Small intestine (tissue), 7 donors: ENCODE data around the gene LMCD1. TPM values are rescaled to one million over a fixed set of nuclear protein-coding genes. Genes with fewer than 3 reads are reported as not detected.

Experiments used
- DNase-seq, 2 donors: peaks; one replicate each; pipeline versions ENCODE4 v3.0.0 to v3.0.0-alpha.2; 2013
- FAIRE-seq: peaks from 2 replicates; lab custom pipeline; 2012; peaks lifted over from hg19 to GRCh38; lab: Jason Lieb, UNC
- H3K27ac ChIP-seq, 3 donors: one replicate each; pipeline ENCODE4 v1.5.1; 2013; ENCODE audit warnings: low read length in 2 of 3, mild to moderate bottlenecking in 2 of 3, control low read depth in 1 of 3, inconsistent platforms in 1 of 3, low read depth in 1 of 3, moderate library complexity in 1 of 3
- H3K27me3 ChIP-seq, 3 donors: one replicate each; pipeline ENCODE4 v1.6.1; 2013; ENCODE audit warnings: low read length in 3 of 3, inconsistent platforms in 1 of 3; ENCODE audit not compliant: control insufficient read depth in 3 of 3, insufficient read depth in 3 of 3
- H3K36me3 ChIP-seq, 3 donors: one replicate each; pipeline ENCODE4 v1.6.1; 2013; ENCODE audit warnings: low read length in 3 of 3, inconsistent platforms in 1 of 3, low read depth in 1 of 3, mild to moderate bottlenecking in 1 of 3, moderate library complexity in 1 of 3; ENCODE audit not compliant: control insufficient read depth in 3 of 3, insufficient read depth in 2 of 3
- H3K4me1 ChIP-seq, 3 donors: one replicate each; pipeline ENCODE4 v1.6.1; 2013; ENCODE audit warnings: low read length in 2 of 3, inconsistent platforms in 1 of 3, low read depth in 1 of 3, mild to moderate bottlenecking in 1 of 3, moderate library complexity in 1 of 3; ENCODE audit not compliant: control insufficient read depth in 3 of 3, insufficient read depth in 2 of 3
- H3K4me3 ChIP-seq, 3 donors: one replicate each; pipeline ENCODE4 v1.5.1; 2013; ENCODE audit warnings: low read length in 3 of 3, control low read depth in 1 of 3, inconsistent platforms in 1 of 3, low read depth in 1 of 3, mild to moderate bottlenecking in 1 of 3, moderate library complexity in 1 of 3
- H3K9me3 ChIP-seq, 2 donors: one replicate each; pipeline ENCODE4 v1.6.1; 2013; ENCODE audit warnings: low read depth in 1 of 2, low read length in 1 of 2; ENCODE audit not compliant: control insufficient read depth in 2 of 2, insufficient read depth in 1 of 2
- WGBS, 3 donors: extraction: QIAGEN DNeasy Blood & Tissue Kit; methylation state at CpG; one replicate each; pipeline ENCODE4 v1.1.7; 2013; 5-methylcytosine and 5-hydroxymethylcytosine counted together
- polyA plus RNA-seq, 4 donors: library from polyadenylated mRNA; stranded (reverse) in 3 of 4; unstranded in 1 of 4; fragments of 200-250 nt in 3 of 4; fragments of 120-200 nt in 1 of 4; gene quantifications; one replicate each; pipeline versions ENCODE4 v1.2.1 to v1.2.3, GENCODE V29; 2013
- donor health status: healthy with polysubstance abuse.
- donor health status: control.
- donor health status: control.
- donor health status: Bipolar disorder and iron deficiency.
- donor health status: healthy.

The LMCD1 gene
- polyA plus RNA-seq, 4 donors = 2.5 to 29.4 (median 14.7) TPM

- Histone ChIP-seq H3K9me3 (no peaks in the 10 kb centered on the region), H3K27me3 (no peaks in the 10 kb centered on the region), H3K4me3 (no peak overlapping the region), H3K4me1 (peaks cover 0 to 2% (median 0%) of the 10 kb centered on the region in 3 donors), H3K27ac (no peak overlapping the region), H3K36me3 (no peaks in the 10 kb centered on the region)
- WGBS, 3 donors = 86 to 91% (median 91%) methylated on average over 6 of the region's 6 CpGs
- FAIRE-seq (no peak), DNase-seq (no peak)
These were observed 80.3 kb downstream of the LMCD1 start for GRCh38 chr3:8581806-8582445.

- Histone ChIP-seq H3K9me3 (no peaks in the 10 kb centered on the region), H3K27ac (no peak overlapping the region), H3K27me3 (no peaks in the 10 kb centered on the region), H3K36me3 (no peaks in the 10 kb centered on the region), H3K4me3 (no peak overlapping the region), H3K4me1 (peaks cover 0 to 2% (median 0%) of the 10 kb centered on the region in 3 donors)
- WGBS, 3 donors = 66 to 89% (median 82%) methylated on average over 2 of the region's 2 CpGs
- no peak for FAIRE-seq
- no peak for DNase-seq
These were observed 83.0 kb downstream of the LMCD1 start for GRCh38 chr3:8584661-8585060.

DNA sequence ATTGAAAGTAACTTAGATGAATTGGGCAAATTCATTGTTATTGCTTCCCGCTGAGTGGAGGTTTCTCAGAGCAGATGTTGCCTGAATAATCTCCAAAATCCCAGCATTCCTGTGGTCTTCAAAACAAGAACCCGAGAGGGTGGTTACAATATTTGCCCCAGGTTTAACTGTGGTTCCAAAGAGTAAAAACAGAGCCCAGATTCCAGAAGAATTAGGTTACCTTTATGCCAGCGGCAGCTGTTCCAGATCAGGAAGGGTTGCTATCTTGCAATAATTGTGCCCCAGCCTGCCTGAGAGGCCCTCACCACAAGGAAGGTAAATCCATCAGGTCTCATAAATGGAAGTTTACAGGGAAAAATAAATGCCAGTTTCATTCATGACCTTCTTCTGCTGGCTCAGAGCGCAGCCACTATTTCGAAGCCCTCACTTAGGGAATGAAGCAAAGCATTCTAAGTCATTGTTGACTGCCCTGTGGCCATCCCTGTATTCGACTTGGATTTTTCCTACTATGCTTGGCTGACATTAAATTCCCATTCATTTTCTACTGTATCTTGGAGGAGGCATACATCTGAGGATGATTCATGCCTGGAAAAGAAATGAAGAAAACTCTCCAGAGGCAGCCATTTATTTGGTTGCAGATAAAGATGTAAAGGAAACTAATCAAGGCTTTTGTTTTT lies 88.4 kb downstream of the LMCD1 start:
- 70 to 78% (median 76%) methylated on average over 6 of the region's 6 CpGs for WGBS, 3 donors
- H3K36me3 ChIP-seq = no peaks in the 10 kb centered on the region
- H3K4me3 ChIP-seq = no peak overlapping the region
- no peaks in the 10 kb centered on the region for H3K4me1 ChIP-seq
- DNase-seq (no peak), FAIRE-seq (no peak)
- no peaks in the 10 kb centered on the region for H3K9me3 ChIP-seq
- no peak overlapping the region for H3K27ac ChIP-seq
- no peaks in the 10 kb centered on the region for H3K27me3 ChIP-seq

GRCh38 chr3:8593021-8593827 lies 91.6 kb downstream of the LMCD1 start:
- Histone ChIP-seq H3K27ac (no peak overlapping the region), H3K36me3 (no peaks in the 10 kb centered on the region), H3K9me3 (no peaks in the 10 kb centered on the region), H3K4me1 (no peaks in the 10 kb centered on the region), H3K27me3 (no peaks in the 10 kb centered on the region), H3K4me3 (no peak overlapping the region)
- WGBS, 3 donors = 74 to 84% (median 79%) methylated on average over 9 of the region's 9 CpGs
- DNase-seq (no peak), FAIRE-seq (no peak)

DNA sequence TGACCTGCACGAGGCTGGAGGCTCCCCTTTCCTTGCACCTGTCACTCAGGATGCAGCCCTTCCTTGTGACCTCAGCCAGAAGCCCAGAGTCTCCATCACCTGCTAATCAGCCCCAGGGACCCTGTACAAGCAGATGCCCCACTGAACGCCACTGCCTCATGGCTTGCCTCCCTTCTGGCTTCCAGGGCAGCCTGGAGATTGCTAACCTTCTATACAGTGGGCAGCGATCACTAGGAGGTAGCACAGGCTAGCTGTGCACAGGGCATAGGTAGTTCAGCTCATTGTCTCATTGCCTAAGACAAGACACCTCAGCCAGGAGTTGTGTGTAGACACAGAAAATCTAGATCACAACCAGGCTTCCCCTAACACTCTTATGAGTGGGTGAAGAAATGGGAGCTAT lies 93.6 kb downstream of the LMCD1 start:
- DNase-seq = no peak
- FAIRE-seq = no peak

GRCh38 chr3:8595695-8596115 lies 94.1 kb downstream of the LMCD1 start:
- 90 to 91% (median 91%) methylated on average over 9 of the region's 9 CpGs for WGBS, 3 donors
- H3K27ac ChIP-seq = no peak overlapping the region
- H3K36me3 ChIP-seq = no peaks in the 10 kb centered on the region
- H3K9me3 ChIP-seq = no peaks in the 10 kb centered on the region
- DNase-seq (no peak), FAIRE-seq (no peak)
- no peak overlapping the region for H3K4me3 ChIP-seq
- H3K27me3 ChIP-seq = no peaks in the 10 kb centered on the region
- H3K4me1 ChIP-seq = no peaks in the 10 kb centered on the region

More for the DNA sequence above, 93.6 kb downstream of the LMCD1 start:
- Histone ChIP-seq H3K4me3 (no peak overlapping the region), H3K9me3 (no peaks in the 10 kb centered on the region), H3K4me1 (no peaks in the 10 kb centered on the region), H3K36me3 (no peaks in the 10 kb centered on the region), H3K27me3 (no peaks in the 10 kb centered on the region), H3K27ac (no peak overlapping the region)
- 56 to 58% (median 57%) methylated on average over 3 of the region's 3 CpGs for WGBS, 3 donors

- H3K27ac ChIP-seq = no peak overlapping the region
- no peak overlapping the region for H3K4me3 ChIP-seq
- DNase-seq = no peak
- H3K9me3 ChIP-seq = no peaks in the 10 kb centered on the region
- WGBS, 3 donors = 83 to 88% (median 84%) methylated on average over 18 of the region's 18 CpGs
- no peaks in the 10 kb centered on the region for H3K27me3 ChIP-seq
- FAIRE-seq = no peak
- H3K36me3 ChIP-seq = no peaks in the 10 kb centered on the region
- H3K4me1 ChIP-seq = no peaks in the 10 kb centered on the region
These were observed 94.9 kb downstream of the LMCD1 start for GRCh38 chr3:8596321-8597218.
